Gastrocnemius medialis (tissue), 4 donors: ENCODE results near the gene DUSP12.

Source experiments
- CTCF ChIP-seq, 5 experiments: fragments of 450-650 bp in 3 of 5; fragments of 200-600 bp in 2 of 5; sonication (generic) in 2 of 5; IDR thresholded peaks in 4 of 5; conservative IDR thresholded peaks in 1 of 5; 1 replicate in 4 of 5; 2 replicates in 1 of 5; pipeline ENCODE4 v1.5.1; 2016 to 2019; ENCODE audit warnings: antibody characterized with exemption in 5 of 5, mild to moderate bottlenecking in 3 of 5, moderate library complexity in 3 of 5
- POLR2A ChIP-seq, 2 donors: fragments of 450-650 bp; IDR thresholded peaks; one replicate each; pipeline ENCODE4 v1.6.1; 2017; ENCODE audit warnings: antibody characterized with exemption in 2 of 2, mild to moderate bottlenecking in 2 of 2, moderate library complexity in 2 of 2

- TF ChIP-seq CTCF (IDR thresholded peaks at IDR 0.05 in 4 of 5, conservative IDR thresholded peaks at IDR 0.05 in 1 of 5) (no peak), POLR2A (IDR thresholded peaks at IDR 0.05) (no peak)
These were observed 53.6 kb downstream of the DUSP12 start for GRCh38 chr1:161803181-161803580.
